GM20431 (cell line): ENCODE results near the gene EXT2.

Experiments
- in situ Hi-C: fragments of 300-500 bp; cut with MseI, MboI; formaldehyde crosslinking; loops from one replicate; pipeline ENCODE4 v1.15.0; 2020; ENCODE audit warnings: low sequenced_read_pairs; ENCODE audit not compliant: unreplicated experiment

Gene EXT2

DNA sequence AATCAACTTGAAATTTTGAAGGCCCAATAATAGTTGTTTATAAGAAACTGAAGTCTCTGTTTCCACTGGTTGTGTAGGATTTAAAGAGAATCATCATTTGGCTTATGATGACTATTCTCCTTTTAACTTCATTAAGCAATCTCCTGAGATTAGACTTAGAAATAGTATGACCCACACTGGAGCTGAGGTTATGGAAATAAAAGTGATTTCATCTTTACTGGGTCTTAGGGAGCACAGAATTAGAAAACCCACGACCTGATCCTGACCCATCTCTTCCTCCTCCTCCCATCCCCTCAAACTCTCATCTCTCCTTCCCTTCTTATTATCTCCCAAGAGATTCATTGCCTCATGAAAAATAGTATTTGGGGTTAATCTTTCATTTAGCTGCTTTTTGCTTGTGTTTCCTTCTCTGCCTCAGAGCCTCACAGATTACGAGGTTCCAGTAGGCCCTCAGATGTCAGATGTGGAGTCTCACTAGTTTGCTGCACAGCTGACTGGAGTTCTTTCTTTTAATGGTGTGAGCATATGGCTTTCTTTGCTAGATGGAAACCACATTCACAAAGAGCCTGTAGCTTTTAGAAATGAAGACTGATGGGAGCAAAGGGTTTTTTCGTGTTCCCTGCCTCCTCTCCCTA is 129.5 kb downstream of the EXT2 start:
- in situ Hi-C loops = no loop called here

DNA sequence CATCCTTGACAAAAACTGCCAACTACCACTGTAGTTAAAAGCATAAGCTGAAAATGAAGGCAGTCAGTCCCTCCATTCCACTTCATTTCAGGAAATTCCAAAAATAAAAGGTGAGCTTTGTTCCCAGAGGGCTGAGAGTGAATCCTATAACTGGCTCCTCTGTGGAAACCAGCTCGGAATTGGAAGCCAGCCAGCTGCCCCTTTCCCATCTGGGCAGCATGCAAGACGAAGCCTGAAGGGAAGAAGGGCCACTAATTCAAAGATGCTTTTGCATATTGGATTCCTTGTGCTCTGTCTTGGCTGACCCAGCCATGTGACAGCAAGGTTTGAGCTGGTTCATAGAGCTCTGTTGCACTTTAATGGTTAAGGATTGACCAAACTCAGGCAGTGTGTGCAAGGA is 131.0 kb downstream of the EXT2 start:
- in situ Hi-C loops = no loop called here

DNA sequence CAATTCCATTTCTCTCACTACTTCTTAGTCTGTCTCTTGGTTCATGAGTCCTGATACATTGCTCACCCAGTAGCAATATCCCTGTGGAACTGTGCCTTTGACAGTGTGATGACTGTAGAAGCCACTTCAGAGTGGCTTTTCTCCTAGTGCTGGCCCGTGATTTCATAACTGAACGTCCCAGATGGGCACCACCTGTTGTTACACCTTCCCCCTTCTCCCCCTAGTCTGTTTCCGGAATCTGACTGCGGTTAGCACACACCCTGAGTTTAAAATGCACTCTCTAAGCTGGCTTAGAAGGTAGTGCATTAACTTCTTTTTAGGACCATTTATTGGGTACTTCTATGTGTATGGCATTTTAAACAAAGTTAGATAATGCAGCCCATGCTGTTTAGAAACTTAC is 131.5 kb downstream of the EXT2 start:
- in situ Hi-C loops = no loop called here

DNA sequence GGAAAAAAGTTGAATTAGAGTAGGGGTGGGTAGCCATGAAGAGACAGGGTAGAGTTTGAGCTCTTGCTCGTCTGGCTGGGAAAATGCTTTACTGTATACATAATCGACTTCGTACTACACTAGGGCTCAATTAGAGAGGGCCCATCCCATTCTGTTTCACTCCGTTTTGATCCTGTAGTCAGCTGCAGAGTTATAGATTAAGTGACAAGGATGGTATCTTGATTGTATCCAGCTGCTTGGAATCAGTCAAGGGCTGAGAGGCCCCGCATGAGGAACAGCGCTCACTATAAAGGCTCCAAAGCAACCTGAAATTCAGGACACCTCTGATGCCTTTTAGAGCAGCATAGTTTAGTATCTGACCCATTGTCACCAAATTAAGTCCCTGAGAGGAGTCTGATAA is 132.9 kb downstream of the EXT2 start:
- in situ Hi-C loops = no loop called here

DNA sequence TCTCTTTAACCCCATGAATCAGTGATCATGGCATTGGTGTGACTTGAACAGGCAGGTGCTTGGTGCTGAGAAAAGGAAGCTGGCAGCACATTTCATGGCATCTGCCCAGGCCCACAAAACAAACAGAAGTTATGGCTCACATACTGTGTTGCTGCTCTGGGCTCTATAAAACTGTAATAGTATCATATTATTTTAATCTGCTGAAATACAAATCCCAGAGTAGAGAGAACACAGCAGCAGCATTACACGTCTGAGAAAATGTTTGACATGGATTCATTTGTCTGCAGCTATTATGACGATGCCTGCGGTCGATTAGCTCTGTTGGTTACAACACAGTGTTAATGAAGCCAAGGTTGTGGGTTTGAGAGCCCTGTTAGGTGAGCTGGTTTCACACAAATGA is 133.6 kb downstream of the EXT2 start:
- in situ Hi-C loops = no loop called here

DNA sequence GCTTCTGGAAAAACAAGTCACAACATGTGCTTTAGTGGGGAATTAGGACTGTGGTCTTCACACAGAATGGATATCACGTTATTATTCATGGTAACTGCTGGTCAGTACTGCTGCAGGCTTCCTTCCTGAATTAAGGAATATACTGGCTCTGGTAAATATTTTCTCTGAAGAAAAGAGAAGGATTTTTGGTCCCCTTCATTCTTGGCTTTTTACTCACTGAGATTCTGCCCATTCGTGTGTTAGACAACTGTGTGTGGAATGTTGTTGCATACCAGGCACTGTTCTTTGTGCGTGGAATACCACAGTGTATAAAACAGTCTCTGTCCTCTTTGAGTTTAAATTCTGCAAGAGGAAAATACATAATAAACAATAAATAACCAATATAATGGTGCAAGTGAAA is 134.1 kb downstream of the EXT2 start:
- in situ Hi-C loops = no loop called here

DNA sequence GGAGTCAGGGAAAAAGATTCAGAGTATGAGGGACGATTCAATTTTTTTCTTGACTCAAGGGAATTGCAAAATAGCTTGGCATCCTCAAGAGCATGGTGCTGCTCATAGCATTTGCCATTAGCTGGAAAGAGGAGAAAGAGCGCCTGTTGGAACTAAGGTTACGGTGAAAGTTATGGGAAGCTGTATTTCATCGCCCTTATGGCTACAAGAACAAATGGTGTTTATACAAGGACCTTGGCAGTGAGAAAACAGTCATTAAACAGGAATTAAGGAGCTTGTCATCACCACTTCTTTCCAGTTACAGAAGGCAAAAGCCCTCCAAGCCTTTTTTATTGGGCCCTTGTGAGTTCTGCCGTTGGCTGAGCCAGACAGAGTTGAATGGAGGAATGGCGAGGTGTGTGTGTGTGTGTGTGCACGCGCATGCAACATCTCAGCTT is 140.3 kb downstream of the EXT2 start:
- in situ Hi-C loops = no loop called here

DNA sequence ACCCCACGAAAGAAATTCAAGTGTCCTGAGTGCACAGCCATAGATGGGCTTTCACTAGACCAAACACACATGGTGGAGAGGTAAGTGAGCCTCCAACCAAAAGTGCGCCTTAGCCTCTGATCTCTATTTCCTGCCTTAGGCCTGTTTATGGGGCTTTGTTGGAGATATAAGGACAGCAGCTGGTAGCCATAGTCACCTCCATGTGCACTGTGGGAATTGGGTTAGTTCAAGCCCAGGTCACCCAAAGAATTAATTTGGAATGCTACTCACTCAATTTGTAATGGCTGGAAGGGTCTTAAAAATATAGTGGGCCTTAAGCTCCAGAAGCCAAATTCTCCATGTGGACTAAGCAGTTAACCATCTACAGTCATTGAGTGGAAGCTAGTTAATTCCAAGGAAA is 140.8 kb downstream of the EXT2 start:
- in situ Hi-C loops = no loop called here

DNA sequence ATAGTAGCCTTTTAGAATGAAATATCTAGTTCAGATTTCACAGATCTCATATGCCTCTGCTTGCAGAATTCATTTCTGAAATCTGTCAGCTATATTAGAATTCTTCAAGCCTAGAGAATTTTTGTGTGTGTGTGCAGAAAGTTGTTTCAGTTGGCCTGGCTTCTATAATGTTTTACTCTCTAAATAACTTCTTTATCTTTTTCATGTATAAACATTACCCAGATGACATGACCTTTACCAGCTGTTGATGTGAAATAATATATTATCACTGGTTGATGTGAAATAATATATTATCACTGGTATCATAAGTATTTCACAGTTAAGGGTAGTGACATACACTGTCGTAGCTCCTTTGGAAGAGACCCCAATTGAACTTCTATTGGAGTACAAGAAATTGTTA is 141.7 kb downstream of the EXT2 start:
- in situ Hi-C loops = no loop called here

DNA sequence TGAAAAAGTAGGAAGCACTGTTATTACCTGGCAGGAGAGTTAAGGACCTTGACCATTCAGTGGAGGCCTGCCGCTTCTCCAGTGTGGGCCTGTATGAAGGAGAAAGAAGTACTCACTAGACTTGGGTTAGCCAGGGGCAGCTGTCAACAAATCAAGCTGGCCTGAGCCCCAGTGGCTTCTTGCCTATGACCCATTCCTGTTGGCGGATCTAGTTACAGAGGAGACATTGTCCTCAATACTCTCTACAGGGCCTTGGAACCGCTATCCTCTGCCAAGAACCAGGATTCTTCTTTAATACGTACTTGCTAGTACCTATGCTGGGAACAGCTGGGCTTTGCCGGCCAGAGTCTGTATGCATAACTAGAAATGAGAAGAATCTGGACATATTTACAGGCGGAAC is 146.4 kb downstream of the EXT2 start:
- in situ Hi-C loops = no loop called here

DNA sequence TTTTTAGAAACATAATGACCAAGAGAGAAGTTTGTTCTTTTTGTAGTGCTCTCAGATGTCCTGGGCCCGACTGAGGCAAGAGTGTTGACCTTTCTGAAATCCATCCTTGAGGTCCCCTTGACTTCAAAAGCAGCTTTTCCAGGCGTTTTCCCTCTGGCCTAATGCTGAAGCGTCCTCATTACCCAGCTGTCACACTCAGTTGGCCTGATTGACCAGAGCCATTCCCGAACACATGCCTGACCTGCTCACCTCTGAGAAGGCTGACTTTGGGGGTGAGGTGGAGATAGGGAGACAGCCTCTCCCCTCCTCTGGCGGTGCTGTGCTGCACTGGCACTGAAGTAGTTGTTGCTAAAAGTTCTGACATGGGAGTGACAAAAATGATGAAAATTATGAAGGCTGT is 147.6 kb downstream of the EXT2 start:
- in situ Hi-C loops = no loop called here

DNA sequence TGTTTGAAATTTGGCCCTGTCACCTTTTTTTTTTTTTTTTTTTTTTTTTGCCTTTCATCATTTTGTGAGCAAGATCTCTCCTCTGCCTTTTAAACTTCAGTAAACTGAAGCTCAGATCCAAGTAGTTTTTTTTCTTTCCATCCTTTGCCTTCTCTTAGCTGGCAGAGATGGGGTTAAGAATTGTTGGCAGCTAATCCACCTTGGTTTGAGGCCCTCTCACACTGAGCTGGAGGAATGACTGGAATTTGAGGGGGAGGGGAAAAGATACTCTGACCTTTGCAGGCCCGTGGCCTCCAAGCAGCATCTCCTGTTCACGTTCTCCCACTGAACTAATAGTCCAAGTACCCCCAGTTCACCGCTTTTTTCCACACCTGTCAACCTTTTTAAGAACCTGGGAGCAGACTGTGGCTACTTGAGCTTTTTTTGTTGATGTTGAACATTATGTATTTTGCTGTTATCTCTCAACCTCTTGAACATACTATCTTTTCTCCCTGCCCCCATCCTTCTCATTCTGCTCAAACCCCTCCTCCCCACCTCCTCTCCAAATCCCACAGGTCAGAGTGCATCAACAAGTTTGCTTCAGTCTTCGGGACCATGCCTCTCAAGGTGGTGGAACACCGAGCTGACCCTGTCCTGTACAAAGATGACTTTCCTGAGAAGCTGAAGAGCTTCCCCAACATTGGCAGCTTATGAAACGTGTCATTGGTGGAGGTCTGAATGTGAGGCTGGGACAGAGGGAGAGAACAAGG is 148.3 kb downstream of the EXT2 start:
- in situ Hi-C loops = no loop called here

DNA sequence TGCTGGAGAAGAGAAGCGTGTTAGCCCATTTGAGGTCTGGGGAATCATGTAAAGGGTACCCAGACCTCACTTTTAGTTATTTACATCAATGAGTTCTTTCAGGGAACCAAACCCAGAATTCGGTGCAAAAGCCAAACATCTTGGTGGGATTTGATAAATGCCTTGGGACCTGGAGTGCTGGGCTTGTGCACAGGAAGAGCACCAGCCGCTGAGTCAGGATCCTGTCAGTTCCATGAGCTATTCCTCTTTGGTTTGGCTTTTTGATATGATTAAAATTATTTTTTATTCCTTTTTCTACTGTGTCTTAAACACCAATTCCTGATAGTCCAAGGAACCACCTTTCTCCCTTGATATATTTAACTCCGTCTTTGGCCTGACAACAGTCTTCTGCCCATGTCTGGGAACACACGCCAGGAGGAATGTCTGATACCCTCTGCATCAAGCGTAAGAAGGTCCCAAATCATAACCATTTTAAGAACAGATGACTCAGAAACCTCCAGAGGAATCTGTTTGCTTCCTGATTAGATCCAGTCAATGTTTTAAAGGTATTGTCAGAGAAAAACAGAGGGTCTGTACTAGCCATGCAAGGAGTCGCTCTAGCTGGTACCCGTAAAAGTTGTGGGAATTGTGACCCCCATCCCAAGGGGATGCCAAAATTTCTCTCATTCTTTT is 149.3 kb downstream of the EXT2 start:
- in situ Hi-C loops = no loop called here

DNA sequence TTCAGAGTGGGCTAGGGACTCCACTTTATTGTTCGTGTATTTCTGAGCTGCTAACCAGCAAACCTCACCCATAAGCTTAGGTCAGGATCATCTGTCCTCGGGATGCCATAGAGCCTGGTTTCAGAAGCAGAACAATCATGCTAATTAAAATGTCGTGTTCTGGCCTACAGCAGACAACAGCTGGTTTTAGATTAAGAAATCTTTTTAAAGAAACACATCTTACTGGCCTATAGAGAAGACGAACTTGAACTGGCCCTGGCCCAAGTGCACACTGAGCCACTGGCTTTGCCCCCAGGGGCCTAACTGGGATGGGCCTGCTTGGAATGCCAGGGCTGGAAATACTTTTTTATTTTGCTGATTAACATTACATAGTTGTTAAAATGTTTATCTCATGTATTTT is 151.2 kb downstream of the EXT2 start:
- in situ Hi-C loops = no loop called here

DNA sequence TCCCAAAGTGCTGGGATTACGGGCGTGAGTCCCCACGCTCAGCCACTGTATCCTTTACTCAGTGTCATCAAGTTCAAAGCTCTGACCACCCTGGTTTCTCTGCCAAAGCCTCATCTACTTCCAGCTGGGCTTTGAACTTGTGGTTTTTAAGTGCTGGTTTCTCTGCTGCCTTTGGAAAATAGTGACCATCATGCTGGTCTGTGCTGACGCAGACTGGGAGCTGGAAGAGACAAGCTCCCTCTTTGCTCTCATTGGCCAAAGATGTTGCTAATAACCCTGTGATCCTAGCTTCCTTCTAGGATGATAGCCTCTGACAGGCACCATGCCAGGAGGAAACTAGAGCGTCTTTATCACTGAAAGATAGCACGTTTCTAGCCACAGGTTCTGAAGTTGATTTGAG is 152.0 kb downstream of the EXT2 start:
- in situ Hi-C loops = no loop called here

DNA sequence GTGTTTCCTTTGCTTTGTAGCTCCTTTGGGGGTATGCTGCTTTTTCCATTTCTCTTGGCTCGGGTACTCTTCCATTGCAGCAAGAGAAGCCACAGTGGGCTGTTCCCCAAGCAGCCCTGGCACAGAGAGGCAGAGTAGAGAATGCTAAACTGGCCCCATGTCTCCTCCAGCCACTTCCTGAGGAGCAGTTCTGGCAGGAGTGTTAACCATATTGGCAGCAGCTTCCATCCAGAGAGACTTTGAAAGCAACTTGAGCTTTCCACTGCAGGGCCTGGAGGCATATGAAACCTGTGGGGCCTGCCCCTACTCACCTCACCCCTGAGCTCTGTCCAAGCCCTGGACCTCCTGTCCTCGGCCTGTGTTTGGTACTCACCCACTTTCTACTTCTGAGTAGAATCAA is 152.6 kb downstream of the EXT2 start:
- in situ Hi-C loops = no loop called here

DNA sequence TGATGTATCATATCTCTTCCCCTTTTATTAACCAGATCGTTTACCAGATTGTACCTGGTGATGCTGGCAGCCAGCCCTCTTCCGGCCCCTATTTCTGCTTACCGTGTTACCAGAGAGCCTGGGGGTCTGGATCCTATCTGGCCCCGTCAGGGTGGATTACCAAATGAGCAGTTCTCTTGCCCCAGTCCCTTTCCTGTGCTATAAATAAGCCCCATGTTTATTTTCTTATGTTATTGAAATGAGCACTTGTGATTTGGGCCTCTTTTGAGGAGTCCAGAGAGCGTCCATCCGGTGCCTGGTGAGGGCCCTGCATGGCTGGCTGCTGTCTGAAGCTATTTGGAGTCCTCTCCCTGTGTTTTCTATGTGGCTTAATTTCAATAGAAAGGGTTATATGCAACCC is 154.9 kb downstream of the EXT2 start:
- in situ Hi-C loops = no loop called here

DNA sequence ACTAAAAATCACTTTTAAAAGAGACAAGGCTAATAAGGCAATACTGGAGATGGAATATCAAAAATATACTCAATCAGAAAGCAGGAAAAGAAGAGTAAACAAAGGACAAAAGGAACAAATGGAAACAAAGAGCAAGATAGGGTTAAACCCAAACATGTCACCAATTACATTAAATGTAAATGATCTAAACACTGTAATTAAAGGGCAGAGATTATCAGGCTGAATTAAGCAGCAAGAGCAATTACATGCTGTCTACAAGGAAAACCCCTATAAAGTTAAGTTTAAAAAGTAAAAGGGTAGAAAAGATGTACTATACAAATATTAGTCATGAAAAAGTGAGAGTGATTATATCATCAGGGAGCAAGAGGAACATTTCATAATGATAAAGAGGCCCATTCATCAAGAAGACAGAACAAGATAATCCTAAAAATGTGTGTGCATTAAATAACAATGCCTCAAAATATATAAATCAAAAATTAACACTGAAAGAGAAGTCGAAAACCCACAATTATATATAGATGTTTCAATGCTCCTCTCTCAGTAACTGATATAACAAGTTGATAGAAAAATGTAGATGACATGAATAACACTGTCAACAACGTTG is 157.6 kb downstream of the EXT2 start:
- in situ Hi-C loops = no loop called here

DNA sequence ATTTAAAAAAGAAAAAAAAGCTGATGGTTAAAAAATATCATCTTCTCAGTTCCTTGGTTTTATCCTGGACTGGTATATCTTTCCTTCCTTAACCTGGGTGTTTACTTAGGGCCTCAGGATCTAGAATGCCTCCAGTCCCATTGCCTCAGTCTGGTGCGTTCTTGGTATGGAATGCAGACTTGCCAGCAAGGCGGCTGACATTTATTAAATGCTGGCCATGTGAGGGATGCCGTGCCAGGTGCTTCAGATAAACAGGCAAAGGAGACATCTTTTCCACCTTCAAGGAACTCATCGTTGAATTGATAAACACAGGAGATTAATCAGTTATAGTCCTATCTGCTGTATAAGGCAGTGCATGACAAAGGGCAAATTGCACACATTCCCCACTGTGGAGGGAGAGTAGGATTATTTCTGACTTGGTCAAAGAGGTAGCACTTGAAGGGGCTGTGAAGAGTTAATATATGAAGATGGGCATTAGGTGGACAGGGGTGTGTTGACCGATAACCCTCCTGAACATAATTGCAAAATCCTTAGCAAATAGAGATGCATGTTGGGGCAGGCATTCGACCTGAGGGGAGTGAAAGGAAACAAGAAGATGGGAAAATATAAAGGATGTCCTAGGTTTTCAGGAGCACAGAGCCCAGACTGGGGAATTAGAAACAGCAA is 160.1 kb downstream of the EXT2 start:
- in situ Hi-C loops = no loop called here

DNA sequence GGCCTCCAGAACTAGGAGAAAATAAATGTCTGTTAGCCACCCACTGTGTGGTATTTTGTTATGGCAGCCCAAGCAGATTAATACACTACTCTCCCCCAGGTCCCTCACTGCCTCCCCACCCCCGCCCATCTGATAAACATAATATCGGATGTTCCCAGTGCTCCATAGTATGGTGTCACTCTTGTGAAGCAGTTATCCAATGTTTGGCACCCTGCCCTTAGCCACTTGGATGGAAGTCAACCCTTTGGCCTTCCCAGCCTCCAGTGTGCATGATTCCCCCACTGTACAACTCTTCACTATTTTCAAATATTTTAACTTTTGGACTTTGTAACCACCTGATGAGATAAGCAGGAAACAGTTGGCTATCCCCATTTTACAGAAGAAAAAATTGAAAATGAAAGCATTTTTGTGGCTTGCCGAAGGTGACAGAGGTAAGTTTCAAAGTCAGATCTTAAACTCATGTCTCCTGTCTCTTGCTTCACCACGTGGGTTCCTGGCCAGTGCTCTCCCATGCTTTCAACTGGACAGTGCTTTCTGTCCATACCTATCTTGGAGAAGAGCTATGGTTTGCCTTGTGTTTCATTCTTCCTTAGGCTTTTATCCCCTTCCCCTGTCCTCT is 161.3 kb downstream of the EXT2 start:
- in situ Hi-C loops = no loop called here
